ENCODE data around the gene SMC1A.
"Not testable (repeated sequence)": the region's sequence is repeated elsewhere in the genome, so short reads cannot be mapped to it uniquely, and the experiment has no call there.

SMC1A gene

GRCh38 chrX:53421772-53422085 lies 725 bp downstream of the SMC1A start:
- DNase-seq: no peak

GRCh38 chrX:53421125-53421524 lies 1.3 kb downstream of the SMC1A start:
- no peak for DNase-seq

- DNase-seq: not testable (repeated sequence)
Measured at GRCh38 chrX:53420351-53420750, 2.1 kb downstream of the SMC1A start.

- DNase-seq: no peak
Measured at GRCh38 chrX:53412446-53412845, 10.0 kb downstream of the SMC1A start.

- DNase-seq: no peak
Measured at GRCh38 chrX:53403535-53403934, 18.9 kb downstream of the SMC1A start.

- DNase-seq: no peak
Measured at GRCh38 chrX:53398216-53398615, 24.2 kb downstream of the SMC1A start.

GRCh38 chrX:53395605-53396298 lies 26.7 kb downstream of the SMC1A start:
- no peak for DNase-seq

GRCh38 chrX:53383376-53384076 lies 38.9 kb downstream of the SMC1A start:
- DNase-seq: no peak

GRCh38 chrX:53379747-53380146 lies 42.7 kb downstream of the SMC1A start:
- DNase-seq: no peak

- DNase-seq: no peak
Measured at GRCh38 chrX:53379008-53379710, 43.3 kb downstream of the SMC1A start.

GRCh38 chrX:53377464-53377863 lies 45.0 kb downstream of the SMC1A start:
- no peak for DNase-seq

- DNase-seq: no peak
Measured at GRCh38 chrX:53376888-53377287, 45.6 kb downstream of the SMC1A start.

- DNase-seq: no peak
Measured at GRCh38 chrX:53374923-53375322, 47.5 kb downstream of the SMC1A start.

- peak; percentile 77 for DNase-seq
Measured at GRCh38 chrX:53374222-53374820, 48.1 kb downstream of the SMC1A start.

- DNase-seq: no peak
Measured at GRCh38 chrX:53373307-53373706, 49.1 kb downstream of the SMC1A start.

- DNase-seq: not testable (repeated sequence)
Measured at GRCh38 chrX:53366454-53366853, 56.0 kb downstream of the SMC1A start.

GRCh38 chrX:53362449-53362848 lies 60.0 kb downstream of the SMC1A start:
- DNase-seq: peak; percentile 49

- no peak for DNase-seq
Measured at GRCh38 chrX:53357799-53358530, 64.5 kb downstream of the SMC1A start.

GRCh38 chrX:53356186-53356585 lies 66.3 kb downstream of the SMC1A start:
- DNase-seq: no peak

GRCh38 chrX:53354669-53355068 lies 67.8 kb downstream of the SMC1A start:
- no peak for DNase-seq

GRCh38 chrX:53347948-53348347 lies 74.5 kb downstream of the SMC1A start:
- DNase-seq: no peak

GRCh38 chrX:53340852-53341645 lies 81.4 kb downstream of the SMC1A start:
- no peak for DNase-seq
